Measurements from ENCODE around the gene DDX10.

DDX10 gene

DNA sequence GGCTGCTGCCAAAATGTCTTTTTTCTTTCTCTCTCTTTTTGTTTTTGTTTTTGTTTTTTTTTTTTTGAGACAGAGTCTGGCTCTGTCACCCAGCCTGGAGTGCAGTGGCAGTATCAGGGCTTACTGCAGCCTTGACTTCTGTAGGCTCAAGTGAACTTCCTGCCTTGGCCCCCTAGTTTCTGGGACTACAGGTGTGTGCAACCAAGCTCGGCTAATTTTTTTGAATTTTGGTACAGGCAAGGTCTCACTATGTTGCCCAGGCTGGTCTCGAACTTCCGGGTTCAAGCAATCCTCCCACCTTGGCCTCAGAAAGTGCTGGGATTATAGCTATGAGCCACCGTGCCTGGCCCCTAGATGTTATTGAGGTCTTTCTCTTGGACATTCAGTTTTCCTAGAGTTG is 2.2 kb upstream of the DDX10 start:
- DNase-seq: no peak

GRCh38 chr11:108663154-108663877 is 1.6 kb upstream of the DDX10 start:
- DNase-seq: no peak

- no peak for DNase-seq
Observed at GRCh38 chr11:108666373-108666772, 1.5 kb downstream of the DDX10 start.

- DNase-seq: no peak
Observed at GRCh38 chr11:108669286-108669685, 4.4 kb downstream of the DDX10 start.

DNA sequence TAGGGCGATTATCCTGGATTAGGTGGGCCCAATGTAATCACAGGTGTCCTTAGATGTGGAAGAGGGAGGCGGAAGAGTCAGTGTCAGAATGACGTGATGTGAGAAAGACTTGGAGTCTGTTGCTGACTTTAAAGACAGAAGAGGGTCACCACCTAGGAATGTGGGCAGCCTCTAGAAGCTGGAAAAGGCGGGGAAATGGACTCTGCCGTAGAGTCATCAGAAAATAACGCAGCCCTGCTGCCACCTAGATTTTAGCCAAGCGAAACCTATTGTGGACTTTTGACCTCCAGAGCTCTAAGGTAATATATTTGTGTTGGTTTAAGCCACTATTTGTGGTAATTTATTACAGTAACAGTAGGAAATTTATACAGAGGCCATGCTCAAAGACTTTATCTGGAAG is 4.8 kb downstream of the DDX10 start:
- DNase-seq: no peak

DNA sequence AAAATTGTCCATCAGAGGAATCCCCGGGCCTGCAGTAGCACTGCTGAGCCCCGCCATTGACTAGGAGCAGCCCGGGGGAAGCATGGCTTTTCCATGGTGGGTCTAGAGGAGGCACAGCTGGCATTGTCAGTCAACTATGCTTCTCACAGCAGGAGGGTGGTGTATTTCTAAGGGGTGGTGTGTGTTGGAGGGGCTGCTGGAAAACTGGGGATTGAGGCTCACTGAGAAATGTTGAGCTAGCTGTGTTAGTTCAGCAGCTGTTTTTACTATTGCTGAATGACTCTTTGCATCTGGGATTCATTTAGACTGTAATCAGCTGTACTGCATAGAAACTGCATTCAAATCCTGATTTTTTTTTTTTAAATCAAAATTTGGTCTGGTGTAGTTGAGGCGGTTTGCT is 5.6 kb downstream of the DDX10 start:
- no peak for DNase-seq

- DNase-seq: no peak
Observed at GRCh38 chr11:108672113-108672512, 7.2 kb downstream of the DDX10 start.

DNA sequence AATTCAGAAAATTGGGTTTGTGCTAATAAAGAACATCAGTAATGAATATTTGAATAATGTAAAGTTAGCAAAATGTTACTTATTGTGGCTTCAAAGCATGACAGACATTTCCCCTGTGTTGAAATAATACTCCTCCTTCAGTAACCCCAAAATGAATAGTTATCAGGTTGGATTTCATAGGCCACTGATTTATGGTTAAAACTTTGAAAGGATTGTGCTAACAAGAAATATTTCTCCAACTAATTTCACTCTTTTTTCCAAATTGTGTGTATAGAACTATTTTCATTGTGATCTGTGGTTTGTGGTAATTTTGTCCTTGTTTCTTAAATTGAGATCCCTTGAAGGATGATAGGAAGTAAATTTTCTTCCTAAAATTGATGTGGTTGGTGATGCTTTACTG is 7.9 kb downstream of the DDX10 start:
- DNase-seq: no peak

DNA sequence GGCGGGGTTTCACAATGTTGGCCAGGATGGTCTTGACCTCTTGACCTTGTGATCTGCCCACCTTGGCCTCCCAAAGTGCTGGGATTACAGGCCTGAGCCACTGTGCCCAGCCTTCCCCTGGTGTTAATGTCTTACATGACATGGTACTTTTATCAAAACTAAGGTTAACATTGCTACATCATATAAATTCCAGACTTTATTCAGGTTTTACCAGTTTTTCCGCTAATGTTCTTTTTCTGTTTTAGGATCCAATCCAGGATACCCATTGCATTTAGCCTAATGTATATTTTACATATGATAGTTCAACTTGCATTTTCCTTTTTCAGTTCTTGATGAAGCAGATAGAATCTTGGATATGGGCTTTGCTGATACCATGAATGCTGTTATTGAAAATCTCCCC is 14.2 kb downstream of the DDX10 start:
- DNase-seq: no peak

DNA sequence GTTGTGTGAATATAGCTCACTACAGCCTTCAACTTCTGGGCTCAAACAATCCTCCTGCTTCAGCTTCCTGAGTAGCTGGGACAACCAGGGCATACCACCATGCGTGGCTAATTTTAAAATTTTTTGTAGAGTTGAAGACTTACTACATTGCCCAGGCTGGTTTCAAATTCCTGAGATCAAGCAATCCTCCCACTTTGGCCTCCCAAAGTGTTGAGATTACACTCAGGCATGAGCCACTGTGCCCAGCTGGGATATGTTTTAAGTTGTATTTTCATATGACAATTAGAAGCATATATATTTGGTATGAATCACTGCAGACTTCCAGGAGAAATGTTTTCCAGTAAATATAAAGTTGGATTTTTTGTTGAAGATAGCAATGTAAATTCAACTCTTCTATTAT is 15.4 kb downstream of the DDX10 start:
- no peak for DNase-seq

- DNase-seq: no peak
Observed at GRCh38 chr11:108685419-108686130, 20.7 kb downstream of the DDX10 start.

DNA sequence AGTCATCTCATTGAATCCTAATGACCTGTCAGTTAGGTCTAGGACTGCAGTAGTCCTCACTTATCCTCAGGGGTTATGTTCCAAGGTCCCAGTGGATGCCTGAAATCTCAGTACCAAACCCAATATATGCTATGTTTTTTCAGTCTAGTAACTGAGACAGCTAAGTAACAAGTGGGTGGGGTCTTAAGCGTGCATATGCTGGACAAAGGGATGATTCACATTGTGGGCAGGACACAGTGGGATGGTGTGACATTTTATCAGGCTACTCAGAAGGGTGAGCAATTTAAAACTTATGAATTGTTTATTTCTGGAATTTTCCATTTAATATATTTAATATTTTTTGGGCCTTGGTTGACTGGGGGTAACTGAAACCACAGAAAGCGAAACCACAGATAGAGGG is 29.0 kb downstream of the DDX10 start:
- no peak for DNase-seq

DNA sequence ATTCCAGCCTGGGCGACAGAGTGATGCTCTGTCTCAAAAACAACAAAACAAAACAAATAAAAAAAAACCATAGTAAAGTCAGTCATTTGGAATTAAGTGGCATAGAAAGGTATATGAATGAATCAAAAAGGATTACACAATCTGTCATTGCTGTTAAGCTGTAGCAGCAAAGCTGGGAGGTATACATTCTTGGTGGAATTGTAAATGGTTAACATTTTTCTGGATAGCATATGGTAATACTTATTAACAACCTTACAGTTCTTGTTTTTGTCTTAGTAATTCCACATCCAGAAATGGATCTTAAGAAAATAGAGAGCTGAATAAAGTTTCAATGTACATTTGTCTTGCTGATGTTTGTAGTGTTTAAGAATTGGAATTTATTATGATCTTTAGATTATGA is 30.0 kb downstream of the DDX10 start:
- no peak for DNase-seq

DNA sequence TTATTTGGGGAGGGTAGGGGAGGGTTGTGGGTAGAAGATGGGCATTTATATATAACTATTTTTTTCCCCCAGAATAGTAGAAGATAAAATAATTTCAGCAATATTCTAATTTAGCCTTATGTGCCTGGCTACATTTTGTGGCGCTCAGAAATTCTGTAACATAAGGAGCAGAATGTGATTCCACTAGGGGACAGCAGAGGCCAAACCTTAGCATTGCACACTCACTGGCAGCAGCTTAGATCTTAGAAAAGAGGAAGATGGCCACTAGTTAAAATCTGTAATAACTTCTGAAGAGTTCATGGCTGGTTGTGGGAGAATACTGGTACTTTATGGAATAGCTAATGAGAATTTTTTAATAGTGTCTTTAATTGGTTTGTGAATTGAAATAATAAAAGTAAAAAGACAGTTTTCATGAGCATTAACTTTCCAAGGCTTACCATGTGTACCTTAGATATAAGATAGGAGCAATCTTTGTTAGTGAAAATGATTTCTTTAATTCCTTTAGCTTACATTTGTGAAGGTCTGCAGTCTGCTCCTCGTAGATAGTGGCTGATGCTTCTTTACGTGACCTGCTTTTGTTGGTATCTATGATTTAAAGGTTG is 33.1 kb downstream of the DDX10 start:
- DNase-seq: peak; percentile 36

DNA sequence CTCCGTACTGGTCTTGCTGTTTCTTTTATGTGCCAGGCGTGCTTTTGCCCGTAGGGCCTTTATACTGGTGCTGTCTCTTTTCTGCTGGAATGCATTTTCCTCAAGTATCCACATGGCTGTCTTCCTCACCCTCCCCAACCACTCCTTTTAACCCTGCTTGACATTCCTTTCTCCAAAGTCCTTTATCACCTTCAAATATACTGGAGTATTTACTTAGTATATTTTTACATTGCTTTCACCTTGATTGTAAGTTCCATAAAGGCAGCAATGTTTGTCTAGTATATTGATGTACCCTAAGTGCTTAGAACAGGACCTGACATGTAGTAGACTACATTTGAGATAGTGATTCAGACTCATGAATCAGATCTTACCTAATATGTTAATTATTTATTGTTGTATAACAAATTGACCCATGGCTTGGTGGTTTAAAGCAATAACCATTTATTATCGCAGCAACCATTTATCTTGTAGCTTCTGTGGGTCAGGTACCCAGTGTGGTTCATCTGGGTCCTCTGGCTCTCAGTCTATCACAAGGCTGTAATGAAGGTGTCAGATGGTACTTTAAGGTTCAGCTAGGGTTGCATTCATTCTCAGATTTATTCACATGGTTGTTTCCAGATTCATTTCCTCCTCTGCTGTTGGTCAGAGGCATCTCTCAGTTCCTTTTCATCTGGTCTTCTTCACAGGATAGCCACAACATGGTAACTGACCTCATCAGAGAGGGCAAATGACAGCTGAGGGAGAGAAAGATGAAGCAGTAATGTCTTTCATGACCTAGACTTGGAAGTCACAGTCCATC is 34.2 kb downstream of the DDX10 start:
- DNase-seq: no peak

DNA sequence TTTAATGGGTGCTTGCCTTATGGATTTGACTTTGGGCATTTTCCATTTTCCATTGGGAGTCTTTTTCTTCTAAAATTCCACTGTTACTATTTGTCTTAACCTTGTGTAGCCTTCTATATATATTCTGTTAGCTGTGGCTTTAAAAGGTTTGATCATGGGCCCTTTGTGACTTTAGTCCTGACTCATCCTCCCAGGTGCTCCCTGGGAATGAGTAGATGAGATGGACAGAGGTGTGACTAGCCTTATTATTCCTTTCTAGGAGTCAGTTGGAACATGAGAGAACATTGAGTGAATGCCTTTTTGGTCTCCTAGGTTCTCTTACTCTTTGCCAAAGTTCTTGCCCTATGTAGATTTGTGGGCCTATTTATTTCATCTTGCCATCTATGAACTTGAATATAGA is 39.0 kb downstream of the DDX10 start:
- DNase-seq: no peak

DNA sequence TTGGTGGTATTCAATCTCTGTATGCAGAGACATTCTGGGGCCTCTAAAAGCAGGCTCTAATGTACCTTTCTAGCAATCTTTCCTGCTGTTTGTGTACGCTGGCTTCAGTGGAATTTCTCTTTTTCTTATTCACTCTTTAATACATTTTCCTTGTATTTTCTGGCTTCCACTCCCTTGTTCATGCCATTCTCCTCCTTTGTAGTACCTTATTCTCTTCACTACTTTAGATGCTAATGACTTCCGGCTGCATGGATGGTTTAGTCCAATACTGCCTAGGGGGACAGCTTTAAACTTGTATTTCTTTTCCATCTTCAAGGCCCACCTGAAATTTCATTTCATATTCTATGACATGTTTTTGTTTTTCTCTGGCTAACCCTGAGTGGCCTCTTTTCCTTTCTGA is 40.2 kb downstream of the DDX10 start:
- DNase-seq: no peak

- no peak for DNase-seq
Observed at GRCh38 chr11:108708173-108708572, 43.3 kb downstream of the DDX10 start.

GRCh38 chr11:108709741-108710140 is 44.9 kb downstream of the DDX10 start:
- no peak for DNase-seq

DNA sequence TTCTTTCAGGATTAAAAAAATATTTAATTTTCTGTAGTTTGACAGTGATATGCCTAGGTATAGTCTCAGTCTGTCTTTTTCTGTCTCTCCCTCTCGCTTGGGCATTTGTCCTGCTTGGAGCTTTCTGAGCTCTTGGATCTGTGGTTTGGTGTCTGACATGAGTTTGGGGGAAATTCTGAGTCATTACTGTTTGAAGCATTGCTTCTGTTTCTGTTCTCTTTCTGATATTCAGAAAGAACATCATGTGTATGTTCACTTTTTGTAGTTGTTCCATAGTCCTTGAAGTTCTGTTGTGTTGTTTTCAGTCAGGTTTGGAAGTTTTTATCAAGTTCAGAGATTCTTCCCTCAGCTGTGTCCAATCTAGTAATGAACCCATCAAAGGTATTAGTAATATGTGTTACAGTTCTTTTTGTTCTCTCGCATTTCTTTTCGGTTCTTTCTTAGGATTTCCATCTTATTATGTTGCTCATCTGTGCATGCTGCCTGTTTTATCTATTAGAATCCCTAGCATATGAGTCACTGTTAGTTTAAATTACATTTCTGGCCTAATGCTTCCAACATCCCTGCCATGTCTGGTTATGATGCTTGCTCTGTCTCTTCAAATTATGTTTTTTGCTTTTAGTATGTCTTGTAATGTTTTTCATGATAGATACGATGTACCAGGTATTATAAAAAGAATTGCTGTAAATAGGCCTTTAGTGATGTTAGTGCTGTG is 48.4 kb downstream of the DDX10 start:
- DNase-seq: no peak

DNA sequence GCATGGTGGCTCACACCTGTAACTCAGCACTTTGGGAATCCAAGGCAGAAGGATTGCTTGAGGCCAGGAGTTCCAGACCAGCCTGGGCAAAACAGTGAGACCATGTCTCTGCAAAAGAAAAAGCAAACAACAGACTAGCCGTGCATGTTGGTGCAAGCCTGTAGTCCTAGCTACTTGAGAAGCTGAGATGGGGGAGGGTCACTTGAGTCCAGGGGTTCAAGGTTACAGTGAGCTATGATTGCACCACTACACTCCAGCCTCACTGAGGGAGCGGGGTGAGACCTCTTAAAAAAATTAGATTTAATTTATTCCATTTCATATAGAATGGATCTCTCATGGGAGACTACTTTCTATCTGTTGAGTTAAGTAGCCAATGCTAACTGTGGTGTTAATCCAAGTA is 50.4 kb downstream of the DDX10 start:
- DNase-seq: no peak

DNA sequence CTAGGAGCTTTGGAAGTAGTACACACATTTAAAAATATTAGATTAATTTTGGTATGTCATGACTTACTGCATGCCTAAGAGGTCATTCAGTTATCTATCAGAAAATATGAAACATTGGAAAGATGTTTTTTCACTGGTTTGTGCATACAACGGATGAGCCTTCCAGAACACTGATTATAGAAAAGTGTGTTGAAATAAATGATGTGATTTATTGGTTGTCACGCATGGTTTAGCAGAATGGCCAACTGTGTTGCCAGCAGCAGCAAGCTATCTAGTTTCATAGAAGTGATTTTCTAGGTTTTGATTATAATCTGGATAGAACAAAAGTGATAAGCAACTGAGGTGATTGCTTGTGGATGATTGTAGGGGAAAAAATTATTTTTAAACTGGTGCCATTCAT is 53.6 kb downstream of the DDX10 start:
- no peak for DNase-seq

Measured in stimulated activated CD4-positive, alpha-beta T cell treated with anti-CD3 and anti-CD28 coated beads, Interleukin-15, amount 100 ng/mL, for 24 hours (primary cell).